Endothelial cell (in vitro differentiated cells): Measurements from ENCODE around the gene RIN3. TPM values are rescaled to one million over a fixed set of nuclear protein-coding genes. Genes with fewer than 3 reads are reported as not detected.

Source experiments
- DNase-seq: peaks from one replicate; pipeline ENCODE4 v3.0.0; 2021; ENCODE audit warnings: low spot score
- H3K27ac Mint-ChIP-seq: one replicate; pipeline ENCODE4 v1.8.0; 2021; ENCODE audit warnings: mixed read lengths, inconsistent platforms; ENCODE audit not compliant: unreplicated experiment
- H3K27me3 Mint-ChIP-seq: one replicate; pipeline ENCODE4 v1.8.0; 2021; ENCODE audit warnings: mild to moderate bottlenecking, moderate library complexity, mixed read lengths, inconsistent platforms; ENCODE audit not compliant: unreplicated experiment
- H3K36me3 Mint-ChIP-seq: one replicate; pipeline ENCODE4 v1.8.0; 2021; ENCODE audit warnings: mild to moderate bottlenecking, low read depth, mixed read lengths, inconsistent platforms; ENCODE audit not compliant: unreplicated experiment
- H3K4me1 Mint-ChIP-seq: one replicate; pipeline ENCODE4 v1.8.0; 2021; ENCODE audit warnings: mild to moderate bottlenecking, mixed read lengths, inconsistent platforms; ENCODE audit not compliant: unreplicated experiment
- H3K4me3 Mint-ChIP-seq: one replicate; pipeline ENCODE4 v1.8.0; 2021; ENCODE audit warnings: mild to moderate bottlenecking, mixed read lengths, inconsistent platforms; ENCODE audit not compliant: unreplicated experiment
- H3K9me3 Mint-ChIP-seq: one replicate; pipeline ENCODE4 v1.8.0; 2021; ENCODE audit warnings: mixed read lengths, inconsistent platforms; ENCODE audit not compliant: unreplicated experiment
- total RNA-seq: library from RNA; stranded (reverse); fragmentation: NEBNext Ultra II Directional; extraction: Animal tissue kit (Norgen Biotek cat#: 25700); gene quantifications from one replicate; pipeline ENCODE4 v1.2.1, GENCODE V29; 2021; ENCODE audit not compliant: unreplicated experiment
- TF ChIP-seq, protein P1 (sequence below): fragments of 200-600 bp; sonication (generic); IDR thresholded peaks from one replicate; pipeline ENCODE4 v1.5.0; 2021; ENCODE audit warnings: antibody characterized with exemption; ENCODE audit not compliant: unreplicated experiment

Gene RIN3
- total RNA-seq, 1 donor from 2014 or later: 25.8 TPM

DNA sequence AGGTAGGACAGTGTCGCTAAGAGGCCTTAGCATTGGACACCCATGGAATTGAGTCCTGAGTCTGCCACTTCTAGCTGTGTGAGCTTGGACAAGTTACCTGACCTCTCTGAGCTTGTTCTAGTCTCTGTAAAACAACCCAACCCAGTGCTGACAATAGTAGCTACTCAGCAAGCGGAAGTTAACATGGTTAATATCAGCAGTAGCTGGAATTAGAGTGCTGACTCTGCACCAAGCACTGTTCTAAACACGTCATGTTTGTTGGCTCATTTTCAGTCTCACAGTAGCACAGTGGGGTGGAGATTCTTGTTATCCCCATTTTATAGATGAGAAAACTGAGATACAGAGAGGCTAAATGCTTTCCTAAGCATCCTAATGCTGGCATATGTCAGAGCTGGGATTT lies 47.5 kb upstream of the RIN3 start:
- no peaks in the 10 kb centered on the region for H3K36me3 Mint-ChIP-seq
- H3K4me3 Mint-ChIP-seq: no peak overlapping the region
- TF ChIP-seq, protein P1, sequence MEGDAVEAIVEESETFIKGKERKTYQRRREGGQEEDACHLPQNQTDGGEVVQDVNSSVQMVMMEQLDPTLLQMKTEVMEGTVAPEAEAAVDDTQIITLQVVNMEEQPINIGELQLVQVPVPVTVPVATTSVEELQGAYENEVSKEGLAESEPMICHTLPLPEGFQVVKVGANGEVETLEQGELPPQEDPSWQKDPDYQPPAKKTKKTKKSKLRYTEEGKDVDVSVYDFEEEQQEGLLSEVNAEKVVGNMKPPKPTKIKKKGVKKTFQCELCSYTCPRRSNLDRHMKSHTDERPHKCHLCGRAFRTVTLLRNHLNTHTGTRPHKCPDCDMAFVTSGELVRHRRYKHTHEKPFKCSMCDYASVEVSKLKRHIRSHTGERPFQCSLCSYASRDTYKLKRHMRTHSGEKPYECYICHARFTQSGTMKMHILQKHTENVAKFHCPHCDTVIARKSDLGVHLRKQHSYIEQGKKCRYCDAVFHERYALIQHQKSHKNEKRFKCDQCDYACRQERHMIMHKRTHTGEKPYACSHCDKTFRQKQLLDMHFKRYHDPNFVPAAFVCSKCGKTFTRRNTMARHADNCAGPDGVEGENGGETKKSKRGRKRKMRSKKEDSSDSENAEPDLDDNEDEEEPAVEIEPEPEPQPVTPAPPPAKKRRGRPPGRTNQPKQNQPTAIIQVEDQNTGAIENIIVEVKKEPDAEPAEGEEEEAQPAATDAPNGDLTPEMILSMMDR: no peak
- no peak overlapping the region for H3K27ac Mint-ChIP-seq
- peaks cover 8% of the 10 kb centered on the region for H3K27me3 Mint-ChIP-seq
- no peaks in the 10 kb centered on the region for H3K9me3 Mint-ChIP-seq
- peaks cover 17% of the 10 kb centered on the region for H3K4me1 Mint-ChIP-seq
- no peak for DNase-seq

DNA sequence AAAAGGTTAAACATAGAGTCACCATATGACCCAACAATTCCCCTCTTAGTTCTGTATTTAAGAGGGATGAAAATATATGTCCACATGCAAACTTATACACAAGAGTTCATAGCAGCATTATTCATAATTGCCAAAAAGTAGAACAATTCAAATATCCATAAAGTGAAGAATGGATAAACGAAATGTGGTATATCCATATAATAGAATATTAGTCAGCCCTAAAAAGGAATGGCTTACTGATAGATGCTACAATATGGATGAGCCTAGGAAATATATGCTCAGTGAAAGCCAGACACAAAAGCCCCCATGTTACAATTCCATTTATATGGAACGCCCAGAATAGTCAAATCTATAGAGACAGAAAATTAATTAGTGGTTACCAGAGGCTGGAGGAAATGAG lies 44.1 kb upstream of the RIN3 start:
- no peak for DNase-seq
- Mint-ChIP-seq H3K9me3 (no peaks in the 10 kb centered on the region), H3K4me3 (no peak overlapping the region), H3K27me3 (no peaks in the 10 kb centered on the region), H3K27ac (no peak overlapping the region), H3K4me1 (peaks cover 4% of the 10 kb centered on the region), H3K36me3 (no peaks in the 10 kb centered on the region)
- TF ChIP-seq, protein P1: no peak

GRCh38 chr14:92470215-92470614 lies 43.4 kb upstream of the RIN3 start:
- Mint-ChIP-seq H3K27ac (no peak overlapping the region), H3K4me3 (no peak overlapping the region), H3K27me3 (no peaks in the 10 kb centered on the region), H3K9me3 (no peaks in the 10 kb centered on the region), H3K36me3 (no peaks in the 10 kb centered on the region), H3K4me1 (peaks cover 4% of the 10 kb centered on the region)
- TF ChIP-seq, protein P1: no peak
- no peak for DNase-seq

- Mint-ChIP-seq H3K27ac (no peak overlapping the region), H3K9me3 (no peaks in the 10 kb centered on the region), H3K36me3 (no peaks in the 10 kb centered on the region), H3K4me1 (peaks cover 4% of the 10 kb centered on the region), H3K27me3 (no peaks in the 10 kb centered on the region), H3K4me3 (no peak overlapping the region)
- TF ChIP-seq, protein P1: no peak
- DNase-seq: no peak
Observed at GRCh38 chr14:92470811-92471210, 42.8 kb upstream of the RIN3 start.

GRCh38 chr14:92471919-92472318 lies 41.7 kb upstream of the RIN3 start:
- no peaks in the 10 kb centered on the region for H3K36me3 Mint-ChIP-seq
- H3K27ac Mint-ChIP-seq: no peak overlapping the region
- TF ChIP-seq, protein P1: no peak
- no peak for DNase-seq
- H3K4me3 Mint-ChIP-seq: no peak overlapping the region
- no peaks in the 10 kb centered on the region for H3K27me3 Mint-ChIP-seq
- no peaks in the 10 kb centered on the region for H3K9me3 Mint-ChIP-seq
- peaks cover 4% of the 10 kb centered on the region for H3K4me1 Mint-ChIP-seq
